ENCODE measurements around the gene SLC37A1. TPM values are rescaled to one million over a fixed set of nuclear protein-coding genes. Genes with fewer than 3 reads are reported as not detected.

The SLC37A1 gene
- total and polyA plus RNA-seq, 10 donors: 6.9 to 31.4 (median 23.2) TPM

GRCh38 chr21:42566524-42567213 is 53.0 kb downstream of the SLC37A1 start:
- peaks cover 0 to 98% (median 87%) of the 10 kb centered on the region in 6 donors for H3K36me3 ChIP-seq
- intact Hi-C loops (cut with DNase I; ENCODE audit: low total_unique reads): no loop called here

GRCh38 chr21:42567214-42567555 is 53.5 kb downstream of the SLC37A1 start:
- H3K36me3 ChIP-seq: peaks cover 0 to 98% (median 84%) of the 10 kb centered on the region in 6 donors
- H3K27ac ChIP-seq: no peak overlapping the region
- 88 to 96% (median 94%) methylated on average over 9 to 10 of the region's 10 CpGs for WGBS, 5 donors
- intact Hi-C loops (cut with DNase I; ENCODE audit: low total_unique reads): no loop called here
- no peaks in the 10 kb centered on the region for H3K27me3 ChIP-seq (replicated peaks in 1 of 7)
- no peak overlapping the region for H3K4me3 ChIP-seq
- peaks cover 0 to 2% (median 0%) of the 10 kb centered on the region in 6 donors for H3K4me1 ChIP-seq
- H3K9me3 ChIP-seq: no peaks in the 10 kb centered on the region
- TF ChIP-seq CTCF (IDR thresholded peaks at IDR 0.05 in 8 of 11, conservative IDR thresholded peaks at IDR 0.05 in 3 of 11) (no peak), POLR2AphosphoS5 (IDR thresholded peaks at IDR 0.05) (no peak), POLR2A (IDR thresholded peaks at IDR 0.05) (no peak)
- DNase-seq: peak; percentile 24

More at GRCh38 chr21:42566524-42567213, 53.0 kb downstream of the SLC37A1 start:
- peak; percentile 70 for DNase-seq
- H3K27ac ChIP-seq: no peak overlapping the region
- H3K9me3 ChIP-seq: no peaks in the 10 kb centered on the region
- TF ChIP-seq POLR2A (IDR thresholded peaks at IDR 0.05) (no peak), CTCF (IDR thresholded peaks at IDR 0.05 in 8 of 11, conservative IDR thresholded peaks at IDR 0.05 in 3 of 11) (no peak), POLR2AphosphoS5 (IDR thresholded peaks at IDR 0.05) (peak in 1 of 3 donors; percentile 11)
- no peaks in the 10 kb centered on the region for H3K27me3 ChIP-seq (replicated peaks in 1 of 7)
- no peak overlapping the region for H3K4me3 ChIP-seq
- peaks cover 0 to 7% (median 0%) of the 10 kb centered on the region in 6 donors for H3K4me1 ChIP-seq
- 89 to 94% (median 92%) methylated on average over 15 to 16 of the region's 16 CpGs for WGBS, 5 donors

GRCh38 chr21:42567861-42568260 is 54.2 kb downstream of the SLC37A1 start:
- 89 to 93% (median 91%) methylated on average over 14 of the region's 14 CpGs for WGBS, 5 donors
- H3K9me3 ChIP-seq: no peaks in the 10 kb centered on the region
- peaks cover 0 to 97% (median 81%) of the 10 kb centered on the region in 6 donors for H3K36me3 ChIP-seq
- no peak overlapping the region for H3K4me3 ChIP-seq
- no peaks in the 10 kb centered on the region for H3K27me3 ChIP-seq (replicated peaks in 1 of 7)
- DNase-seq: peak; percentile 62
- H3K4me1 ChIP-seq: no peaks in the 10 kb centered on the region
- no peak overlapping the region for H3K27ac ChIP-seq
- intact Hi-C loops (cut with DNase I; ENCODE audit: low total_unique reads): no loop called here
- TF ChIP-seq POLR2A (IDR thresholded peaks at IDR 0.05): no peak
- TF ChIP-seq POLR2AphosphoS5 (IDR thresholded peaks at IDR 0.05): peak in 1 of 3 donors; percentile 9
- TF ChIP-seq CTCF (IDR thresholded peaks at IDR 0.05 in 8 of 11, conservative IDR thresholded peaks at IDR 0.05 in 3 of 11): no peak

- Histone ChIP-seq H3K4me3 (no peak overlapping the region), H3K27ac (no peak overlapping the region), H3K9me3 (no peaks in the 10 kb centered on the region), H3K27me3 (replicated peaks in 1 of 7) (no peaks in the 10 kb centered on the region), H3K4me1 (no peaks in the 10 kb centered on the region), H3K36me3 (peaks cover 0 to 97% (median 78%) of the 10 kb centered on the region in 6 donors)
- 94 to 98% (median 95%) methylated on average over 17 to 19 of the region's 19 CpGs for WGBS, 5 donors
- no peak for TF ChIP-seq POLR2AphosphoS5 (IDR thresholded peaks at IDR 0.05)
- TF ChIP-seq POLR2A (IDR thresholded peaks at IDR 0.05): no peak
- TF ChIP-seq CTCF (IDR thresholded peaks at IDR 0.05 in 8 of 11, conservative IDR thresholded peaks at IDR 0.05 in 3 of 11): no peak
- DNase-seq: peak; percentile 54
- intact Hi-C loops (cut with DNase I; ENCODE audit: low total_unique reads): no loop called here
Measured at GRCh38 chr21:42568376-42568775, 54.7 kb downstream of the SLC37A1 start.

All from spleen (tissue), 11 donors.